Measurements from ENCODE around the gene FBP2. TPM values are rescaled to one million over a fixed set of nuclear protein-coding genes. Genes with fewer than 3 reads are reported as not detected.

The FBP2 gene
- total RNA-seq, 1 experiment from 2014 or later, result not detected

DNA sequence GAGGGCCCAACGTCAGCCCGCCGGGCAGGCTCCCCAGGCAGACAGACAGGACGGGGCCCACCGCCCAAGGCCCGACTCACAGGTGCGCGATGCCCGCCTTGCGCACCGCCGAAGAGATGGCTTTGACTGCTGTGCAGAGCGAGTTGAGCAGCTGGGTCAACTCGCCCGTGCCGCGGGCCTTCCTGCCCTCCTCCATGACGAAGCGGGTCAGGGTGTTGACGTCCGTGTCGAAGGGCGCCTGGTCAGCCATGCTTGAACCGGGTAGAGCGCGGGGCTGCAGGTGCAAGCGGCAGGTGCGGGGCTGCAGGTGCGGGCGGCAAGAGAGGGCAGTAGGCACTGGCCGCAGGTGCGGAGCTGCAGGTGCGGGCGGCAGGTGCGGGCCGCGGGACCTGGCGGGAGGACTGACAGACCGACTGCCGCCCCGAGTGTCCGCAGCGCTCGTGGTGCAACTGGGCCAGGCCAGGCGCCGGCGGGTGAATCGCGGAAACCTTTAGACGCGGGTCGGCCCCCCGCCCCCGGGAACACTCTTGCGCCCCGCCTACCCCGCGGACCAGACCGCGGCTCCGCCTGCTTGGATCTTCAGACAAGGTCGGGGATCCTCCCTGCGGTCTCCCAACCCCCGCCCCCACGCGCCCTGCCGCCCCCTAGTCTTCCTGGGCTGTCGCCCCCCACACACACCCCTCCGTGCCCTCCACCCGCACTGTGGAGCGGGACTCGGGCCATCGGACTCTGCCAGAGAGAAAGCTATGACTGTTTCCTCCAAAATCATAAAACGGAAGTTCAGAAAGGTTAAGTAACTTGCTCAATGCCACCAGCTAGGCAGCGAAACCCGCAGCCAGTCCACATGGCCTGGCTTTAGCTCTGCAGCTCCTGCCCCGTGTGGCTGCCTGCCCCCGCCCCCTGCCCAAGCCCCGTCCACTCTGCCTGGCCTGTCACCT is 45.7 kb upstream of the FBP2 start, which contains the start of gene FBP1:
Gene FBP1 (minus strand): TSS at position 458 of the 938 bp plus-strand sequence. CDS start 208 bp downstream, at position 250.
- POLR2A ChIA-PET, result no interaction called here
- peaks cover 84% of the 10 kb centered on the region for H3K27me3 Mint-ChIP-seq (ENCODE audit: low read depth)

DNA sequence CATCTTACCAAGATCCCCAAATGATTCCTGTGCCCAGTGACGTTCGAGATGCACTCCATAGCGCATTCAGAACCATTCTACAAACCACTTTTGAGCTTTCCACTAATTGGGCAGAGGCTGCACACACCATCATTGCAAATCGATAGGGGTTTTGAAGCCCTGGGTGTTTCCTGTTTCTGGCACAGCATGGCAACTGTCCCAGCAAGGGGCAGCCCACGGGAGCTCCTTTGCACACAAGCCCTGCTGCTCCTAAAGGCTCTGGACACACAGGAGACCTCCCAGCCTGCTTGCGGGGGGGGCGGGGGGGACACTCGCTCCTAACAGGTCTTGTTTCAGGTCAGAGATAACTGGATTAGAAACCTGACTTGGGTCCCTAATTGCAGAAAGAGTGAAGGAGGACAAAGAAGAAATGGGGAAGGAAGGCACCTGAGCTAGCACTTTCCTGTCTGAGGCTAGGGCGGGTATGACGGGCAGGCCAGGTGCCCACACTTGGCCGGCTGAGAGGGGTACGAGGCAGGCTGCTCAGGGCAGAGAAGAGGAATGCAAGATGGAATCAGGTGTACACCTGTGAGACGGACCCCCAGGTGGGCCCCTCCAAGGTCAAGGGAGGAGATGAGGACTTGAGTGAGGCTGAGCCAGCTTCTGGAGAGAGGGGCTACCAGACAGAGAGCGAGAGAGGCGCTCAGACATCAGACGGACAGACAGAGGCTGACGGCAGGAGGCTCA is 44.9 kb upstream of the FBP2 start:
- H3K27me3 Mint-ChIP-seq (ENCODE audit: low read depth), result peaks cover 83% of the 10 kb centered on the region
- H3K4me3 Mint-ChIP-seq, result peak overlapping the region; percentile 70
- H3K4me1 Mint-ChIP-seq, result peaks cover 21% of the 10 kb centered on the region
- DNase-seq (ENCODE audit: low spot score), result peak; percentile 28
- ATAC-seq, result peak; percentile 3; the same call in 1 of the 2 replicates
- H3K9me3 Mint-ChIP-seq, result no peaks in the 10 kb centered on the region
- CTCF ChIA-PET, result interaction anchor here (0.9 to 2.7 kb wide), 4 partner anchors 11 to 493 kb away, joined by 5 to 11 read pairs (median 10); no protein-coding TSS in a partner anchor
- peaks cover 2% of the 10 kb centered on the region; the same call in 1 of the 2 replicates for H3K36me3 Mint-ChIP-seq
- H3K27ac Mint-ChIP-seq, result no peak overlapping the region
- POLR2A ChIA-PET, result no interaction called here
- TF ChIP-seq GTF2I (CRISPR knock-in tag; conservative IDR thresholded peaks at IDR 0.05) (no peak), FOXP1 (CRISPR knock-in tag; IDR thresholded peaks at IDR 0.05; ENCODE audit: borderline replicate concordance) (no peak), ZNF263 (CRISPR knock-in tag; IDR thresholded peaks at IDR 0.05; ENCODE audit: low read depth) (no peak), NFE2L1 (CRISPR knock-in tag; IDR thresholded peaks at IDR 0.05) (no peak), SMAD3 (CRISPR knock-in tag; IDR thresholded peaks at IDR 0.05; ENCODE audit: borderline replicate concordance) (no peak)
- TF ChIP-seq, protein P1, sequence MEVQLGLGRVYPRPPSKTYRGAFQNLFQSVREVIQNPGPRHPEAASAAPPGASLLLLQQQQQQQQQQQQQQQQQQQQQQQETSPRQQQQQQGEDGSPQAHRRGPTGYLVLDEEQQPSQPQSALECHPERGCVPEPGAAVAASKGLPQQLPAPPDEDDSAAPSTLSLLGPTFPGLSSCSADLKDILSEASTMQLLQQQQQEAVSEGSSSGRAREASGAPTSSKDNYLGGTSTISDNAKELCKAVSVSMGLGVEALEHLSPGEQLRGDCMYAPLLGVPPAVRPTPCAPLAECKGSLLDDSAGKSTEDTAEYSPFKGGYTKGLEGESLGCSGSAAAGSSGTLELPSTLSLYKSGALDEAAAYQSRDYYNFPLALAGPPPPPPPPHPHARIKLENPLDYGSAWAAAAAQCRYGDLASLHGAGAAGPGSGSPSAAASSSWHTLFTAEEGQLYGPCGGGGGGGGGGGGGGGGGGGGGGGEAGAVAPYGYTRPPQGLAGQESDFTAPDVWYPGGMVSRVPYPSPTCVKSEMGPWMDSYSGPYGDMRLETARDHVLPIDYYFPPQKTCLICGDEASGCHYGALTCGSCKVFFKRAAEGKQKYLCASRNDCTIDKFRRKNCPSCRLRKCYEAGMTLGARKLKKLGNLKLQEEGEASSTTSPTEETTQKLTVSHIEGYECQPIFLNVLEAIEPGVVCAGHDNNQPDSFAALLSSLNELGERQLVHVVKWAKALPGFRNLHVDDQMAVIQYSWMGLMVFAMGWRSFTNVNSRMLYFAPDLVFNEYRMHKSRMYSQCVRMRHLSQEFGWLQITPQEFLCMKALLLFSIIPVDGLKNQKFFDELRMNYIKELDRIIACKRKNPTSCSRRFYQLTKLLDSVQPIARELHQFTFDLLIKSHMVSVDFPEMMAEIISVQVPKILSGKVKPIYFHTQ (CRISPR knock-in tag; IDR thresholded peaks at IDR 0.05), result no peak
- TF ChIP-seq, protein P2, sequence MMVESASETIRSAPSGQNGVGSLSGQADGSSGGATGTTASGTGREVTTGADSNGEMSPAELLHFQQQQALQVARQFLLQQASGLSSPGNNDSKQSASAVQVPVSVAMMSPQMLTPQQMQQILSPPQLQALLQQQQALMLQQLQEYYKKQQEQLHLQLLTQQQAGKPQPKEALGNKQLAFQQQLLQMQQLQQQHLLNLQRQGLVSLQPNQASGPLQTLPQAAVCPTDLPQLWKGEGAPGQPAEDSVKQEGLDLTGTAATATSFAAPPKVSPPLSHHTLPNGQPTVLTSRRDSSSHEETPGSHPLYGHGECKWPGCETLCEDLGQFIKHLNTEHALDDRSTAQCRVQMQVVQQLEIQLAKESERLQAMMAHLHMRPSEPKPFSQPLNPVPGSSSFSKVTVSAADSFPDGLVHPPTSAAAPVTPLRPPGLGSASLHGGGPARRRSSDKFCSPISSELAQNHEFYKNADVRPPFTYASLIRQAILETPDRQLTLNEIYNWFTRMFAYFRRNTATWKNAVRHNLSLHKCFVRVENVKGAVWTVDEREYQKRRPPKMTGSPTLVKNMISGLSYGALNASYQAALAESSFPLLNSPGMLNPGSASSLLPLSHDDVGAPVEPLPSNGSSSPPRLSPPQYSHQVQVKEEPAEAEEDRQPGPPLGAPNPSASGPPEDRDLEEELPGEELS (CRISPR knock-in tag; IDR thresholded peaks at IDR 0.05), result no peak
- TF ChIP-seq, protein P3, sequence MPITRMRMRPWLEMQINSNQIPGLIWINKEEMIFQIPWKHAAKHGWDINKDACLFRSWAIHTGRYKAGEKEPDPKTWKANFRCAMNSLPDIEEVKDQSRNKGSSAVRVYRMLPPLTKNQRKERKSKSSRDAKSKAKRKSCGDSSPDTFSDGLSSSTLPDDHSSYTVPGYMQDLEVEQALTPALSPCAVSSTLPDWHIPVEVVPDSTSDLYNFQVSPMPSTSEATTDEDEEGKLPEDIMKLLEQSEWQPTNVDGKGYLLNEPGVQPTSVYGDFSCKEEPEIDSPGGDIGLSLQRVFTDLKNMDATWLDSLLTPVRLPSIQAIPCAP (CRISPR knock-in tag; IDR thresholded peaks at IDR 0.05), result no peak

More for the DNA sequence above, 45.7 kb upstream of the FBP2 start, which contains the start of gene FBP1:
- CTCF ChIA-PET, result interaction anchor here (0.8 to 2.7 kb wide), 7 partner anchors 12 to 492 kb away, joined by 3 to 11 read pairs (median 4); no protein-coding TSS in a partner anchor
- TF ChIP-seq CTCF (IDR thresholded peaks at IDR 0.05), result no peak
- TF ChIP-seq RELA (CRISPR knock-in tag; IDR thresholded peaks at IDR 0.05; ENCODE audit: borderline replicate concordance), result peak; percentile 77; the same call in 1 of the 2 replicates
- TF ChIP-seq JUN (CRISPR knock-in tag; IDR thresholded peaks at IDR 0.05), result no peak
- TF ChIP-seq, protein P4, sequence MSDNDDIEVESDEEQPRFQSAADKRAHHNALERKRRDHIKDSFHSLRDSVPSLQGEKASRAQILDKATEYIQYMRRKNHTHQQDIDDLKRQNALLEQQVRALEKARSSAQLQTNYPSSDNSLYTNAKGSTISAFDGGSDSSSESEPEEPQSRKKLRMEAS (CRISPR knock-in tag; IDR thresholded peaks at IDR 0.05), result peak; percentile 47
- TF ChIP-seq FOXP1 (CRISPR knock-in tag; IDR thresholded peaks at IDR 0.05; ENCODE audit: borderline replicate concordance), result peak; percentile 20; the same call in 1 of the 2 replicates
- peak; percentile 46; the same call in 1 of the 2 replicates for TF ChIP-seq ZNF281 (CRISPR knock-in tag; IDR thresholded peaks at IDR 0.05)
- TF ChIP-seq ETV6 (CRISPR knock-in tag; IDR thresholded peaks at IDR 0.05), result peak; percentile 23; the same call in 1 of the 2 replicates
- peak; percentile 51; the same call in 1 of the 2 replicates for TF ChIP-seq ESRRA (CRISPR knock-in tag; IDR thresholded peaks at IDR 0.05; ENCODE audit: borderline replicate concordance)
- 0 out of 2 replicates have a peak, but pooled peaks have one; percentile 22 for TF ChIP-seq FOXK1 (CRISPR knock-in tag; IDR thresholded peaks at IDR 0.05)
- Mint-ChIP-seq H3K4me3 (peak within 1 kb of the TSS; percentile 70), H3K27ac (no peak within 1 kb of the TSS), H3K9me3 (no peaks in the 10 kb centered on the region), H3K4me1 (peaks cover 20% of the 10 kb centered on the region), H3K36me3 (peaks cover under 1% of the 10 kb centered on the region; the same call in 1 of the 2 replicates)
- DNase-seq (ENCODE audit: low spot score), result peak; percentile 59
- ATAC-seq, result peak; percentile 53

Measured in WTC11 (cell line).